22Rv1 (cell line): ENCODE results near the gene MET.

Experiments
- H3K27ac ChIP-seq: fragments of 450-650 bp; 2 replicates; pipeline ENCODE4 v1.5.1; 2017
- ZFX ChIP-seq: fragments of 450-650 bp; IDR thresholded peaks from 2 replicates; pipeline ENCODE4 v1.6.1; 2017; ENCODE audit warnings: antibody characterized with exemption, borderline replicate concordance
- TF ChIP-seq, protein P1 (sequence below): fragments of 450-650 bp; IDR thresholded peaks from 2 replicates; pipeline ENCODE4 v1.5.1; 2017; ENCODE audit warnings: mild to moderate bottlenecking

Gene MET

DNA sequence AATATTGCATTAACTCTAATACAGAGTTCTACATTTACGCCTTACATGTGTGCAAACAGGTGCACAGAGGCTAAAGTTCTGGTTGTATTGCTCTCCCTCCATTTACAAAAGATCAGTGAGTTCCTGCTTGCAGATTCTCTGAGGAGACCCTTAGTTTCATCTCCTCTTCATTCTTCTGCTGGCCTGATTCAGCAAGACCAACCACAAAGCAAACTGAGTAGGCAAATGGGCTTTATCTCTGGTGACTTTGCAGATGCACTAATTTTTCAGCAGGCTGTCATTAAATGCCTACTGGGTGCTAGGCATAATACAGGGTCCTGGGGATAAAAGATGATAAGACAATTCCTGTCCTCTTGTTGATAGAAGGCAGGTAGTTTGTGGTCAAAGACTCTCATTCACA lies 56.4 kb downstream of the MET start:
- H3K27ac ChIP-seq, result no peak overlapping the region
- TF ChIP-seq ZFX, result no peak
- TF ChIP-seq, protein P1, sequence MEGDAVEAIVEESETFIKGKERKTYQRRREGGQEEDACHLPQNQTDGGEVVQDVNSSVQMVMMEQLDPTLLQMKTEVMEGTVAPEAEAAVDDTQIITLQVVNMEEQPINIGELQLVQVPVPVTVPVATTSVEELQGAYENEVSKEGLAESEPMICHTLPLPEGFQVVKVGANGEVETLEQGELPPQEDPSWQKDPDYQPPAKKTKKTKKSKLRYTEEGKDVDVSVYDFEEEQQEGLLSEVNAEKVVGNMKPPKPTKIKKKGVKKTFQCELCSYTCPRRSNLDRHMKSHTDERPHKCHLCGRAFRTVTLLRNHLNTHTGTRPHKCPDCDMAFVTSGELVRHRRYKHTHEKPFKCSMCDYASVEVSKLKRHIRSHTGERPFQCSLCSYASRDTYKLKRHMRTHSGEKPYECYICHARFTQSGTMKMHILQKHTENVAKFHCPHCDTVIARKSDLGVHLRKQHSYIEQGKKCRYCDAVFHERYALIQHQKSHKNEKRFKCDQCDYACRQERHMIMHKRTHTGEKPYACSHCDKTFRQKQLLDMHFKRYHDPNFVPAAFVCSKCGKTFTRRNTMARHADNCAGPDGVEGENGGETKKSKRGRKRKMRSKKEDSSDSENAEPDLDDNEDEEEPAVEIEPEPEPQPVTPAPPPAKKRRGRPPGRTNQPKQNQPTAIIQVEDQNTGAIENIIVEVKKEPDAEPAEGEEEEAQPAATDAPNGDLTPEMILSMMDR, result no peak

DNA sequence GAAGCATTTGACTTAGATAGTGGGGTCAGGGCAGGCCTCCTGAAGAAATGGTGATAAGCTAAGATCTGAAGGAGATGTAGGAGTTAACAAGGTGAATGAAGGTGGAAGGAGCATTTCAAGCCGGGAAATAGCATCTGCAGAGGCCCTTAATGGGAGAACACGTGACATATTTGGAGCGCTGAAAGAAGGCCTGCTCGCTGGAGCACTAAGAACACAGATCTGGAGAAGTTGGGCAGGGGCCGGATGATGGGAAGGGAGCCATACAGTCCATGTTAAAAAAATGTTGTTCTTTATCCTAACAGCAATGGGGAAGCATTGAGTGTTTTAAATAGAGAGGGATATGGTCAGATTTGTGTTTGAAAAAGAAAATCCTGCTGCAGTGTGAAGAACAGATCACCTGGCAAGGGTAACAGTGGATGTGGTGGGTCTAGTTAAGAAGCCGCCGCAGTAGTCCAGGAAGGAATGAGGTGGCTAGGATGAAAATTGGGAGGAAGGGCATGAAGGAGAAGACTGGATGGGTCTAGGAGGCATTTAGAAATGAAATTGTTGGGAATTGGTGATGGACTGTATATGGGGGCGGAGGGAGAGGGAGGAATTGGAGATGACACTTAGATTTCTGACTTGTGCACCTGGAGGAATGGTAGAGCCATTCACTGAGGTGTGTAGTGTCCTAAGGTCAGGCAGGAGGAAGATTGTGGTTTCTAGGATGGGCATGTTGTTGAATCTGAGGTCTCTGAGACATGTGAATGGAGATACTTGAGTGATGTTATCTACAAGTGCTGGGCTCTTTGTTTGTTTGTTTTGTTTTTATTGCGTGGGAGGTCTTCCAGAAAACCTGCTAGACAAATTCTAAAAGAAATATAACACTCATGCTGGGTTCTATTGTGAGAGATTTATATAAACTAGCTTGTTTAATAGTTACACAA lies 58.4 kb downstream of the MET start:
- H3K27ac ChIP-seq, result peak overlapping the region; percentile 30
- no peak for TF ChIP-seq ZFX
- TF ChIP-seq, protein P1, result no peak

DNA sequence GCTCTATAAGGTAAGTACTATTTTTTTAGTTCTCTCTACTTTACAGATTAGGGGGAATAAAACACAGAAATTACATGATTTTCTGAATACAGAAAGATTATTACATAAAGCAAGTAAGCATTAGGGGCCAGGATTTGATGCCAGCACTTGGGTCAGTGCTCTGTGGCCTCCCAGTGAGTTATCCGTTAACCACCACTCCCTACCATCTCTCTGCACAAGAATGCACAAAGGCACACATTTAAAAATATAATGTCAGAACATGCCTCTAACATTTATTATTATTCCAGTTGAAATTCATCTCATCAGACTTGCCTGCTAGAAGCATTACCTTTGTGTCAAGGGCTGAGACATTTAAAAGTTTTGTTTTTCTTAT lies 59.0 kb downstream of the MET start:
- TF ChIP-seq, protein P1, result no peak
- TF ChIP-seq ZFX, result no peak
- peak overlapping the region; percentile 30 for H3K27ac ChIP-seq

DNA sequence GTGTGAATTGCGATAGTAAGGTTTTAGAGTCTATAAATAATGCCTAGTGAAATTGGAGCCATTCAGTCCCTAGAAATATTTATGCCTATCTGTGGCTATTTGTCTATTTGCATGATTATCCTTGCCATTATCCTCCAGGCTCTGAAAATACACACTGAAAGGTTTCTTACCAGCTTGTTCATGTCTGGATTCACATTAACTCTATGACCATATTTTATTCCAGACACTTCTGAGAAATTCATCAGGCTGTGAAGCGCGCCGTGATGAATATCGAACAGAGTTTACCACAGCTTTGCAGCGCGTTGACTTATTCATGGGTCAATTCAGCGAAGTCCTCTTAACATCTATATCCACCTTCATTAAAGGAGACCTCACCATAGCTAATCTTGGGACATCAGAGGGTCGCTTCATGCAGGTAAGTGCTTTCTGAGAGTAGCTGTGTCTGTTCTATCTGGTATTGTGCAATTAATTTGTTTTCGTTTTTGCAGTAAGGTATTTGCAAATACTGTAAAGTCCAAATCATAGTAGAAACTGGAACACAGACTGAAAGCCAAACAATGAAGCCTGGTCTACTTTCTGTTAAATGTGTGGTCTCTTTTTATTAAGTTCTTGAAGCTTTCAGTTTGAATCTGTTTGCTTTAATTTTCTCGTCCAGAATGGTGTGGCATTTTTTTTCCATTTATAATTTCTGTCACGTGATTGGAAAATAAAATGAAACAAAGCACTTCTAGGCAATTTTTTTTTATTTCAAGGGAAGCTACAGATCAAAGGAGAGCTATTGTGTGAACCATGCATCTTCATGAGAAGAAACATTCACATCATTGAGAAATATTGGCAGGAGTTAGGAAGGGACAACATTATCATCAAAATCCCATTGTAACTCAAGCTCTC lies 59.7 kb downstream of the MET start:
- H3K27ac ChIP-seq, result peak overlapping the region; percentile 30
- TF ChIP-seq, protein P1, result no peak
- TF ChIP-seq ZFX, result no peak

DNA sequence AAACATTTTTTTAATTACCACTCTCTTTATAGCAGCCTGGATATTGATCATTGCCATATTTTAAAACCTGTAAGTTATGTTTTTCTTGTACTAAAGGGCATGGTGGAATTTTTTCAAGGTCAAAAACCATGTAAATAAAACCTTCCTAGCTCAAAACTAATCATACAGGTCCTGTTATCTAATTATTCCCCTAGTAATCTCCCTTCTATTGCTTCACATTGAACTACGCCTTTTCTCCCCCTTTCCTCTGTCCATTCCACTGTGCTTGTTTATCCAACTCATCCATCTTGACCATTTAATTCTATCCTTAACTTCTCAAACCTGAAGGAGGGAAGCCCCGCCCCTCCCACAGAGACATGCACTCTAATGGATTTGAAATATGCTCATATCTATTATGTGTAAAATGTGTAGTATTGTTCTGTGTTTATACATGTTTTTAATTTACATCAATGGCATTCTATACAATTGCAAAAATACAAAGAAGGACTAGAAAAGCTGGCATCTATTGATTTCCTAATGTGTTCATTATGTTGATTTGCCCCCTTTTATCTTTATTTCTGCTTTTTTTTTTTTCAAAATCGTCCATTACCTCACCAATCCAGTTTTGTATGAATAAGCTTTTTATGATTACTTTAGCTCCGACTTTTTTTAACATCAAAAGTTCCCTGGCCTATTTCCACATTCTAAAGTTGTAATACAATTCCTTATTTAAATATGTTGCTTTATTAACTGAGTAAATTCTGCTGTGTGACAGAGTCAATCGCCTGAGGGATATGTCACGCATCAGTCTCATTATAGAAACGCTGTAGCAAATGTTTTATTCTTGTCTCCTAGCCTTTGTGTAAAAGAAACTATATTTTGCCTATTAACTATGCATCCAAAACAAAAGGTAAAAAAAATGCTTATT lies 61.0 kb downstream of the MET start:
- TF ChIP-seq, protein P1, result no peak
- TF ChIP-seq ZFX, result no peak
- no peak overlapping the region for H3K27ac ChIP-seq

DNA sequence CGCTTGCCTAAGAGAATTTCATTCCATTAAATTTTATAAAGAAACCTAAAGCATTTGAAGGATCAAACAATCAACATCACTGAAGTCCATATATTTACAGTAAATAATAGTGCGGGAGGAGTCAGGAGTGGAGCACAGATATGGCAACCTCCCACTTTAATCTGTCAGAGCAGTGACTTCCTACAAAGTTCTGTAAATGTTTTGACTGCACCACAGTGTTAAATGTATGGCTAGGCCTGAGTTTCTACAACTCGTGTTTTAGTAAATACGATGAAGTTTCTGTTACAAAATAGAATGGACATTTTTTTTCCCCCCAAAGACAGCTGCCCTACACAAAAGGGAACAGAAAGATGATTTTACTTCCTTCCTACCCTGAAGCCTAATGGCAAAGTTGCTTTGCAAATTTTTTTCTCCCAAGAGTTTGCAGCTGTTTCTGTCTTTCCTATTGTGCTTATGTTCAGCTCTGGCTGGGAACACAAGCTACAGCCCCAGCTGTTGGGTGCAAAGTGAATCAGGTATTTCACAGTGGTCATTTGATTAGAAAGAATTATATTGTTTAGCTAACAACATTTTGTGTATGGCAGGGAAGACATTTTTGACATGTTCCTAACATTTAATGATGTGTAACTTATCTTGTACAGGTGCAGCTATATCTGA lies 62.1 kb downstream of the MET start:
- TF ChIP-seq ZFX, result no peak
- TF ChIP-seq, protein P1, result no peak
- no peak overlapping the region for H3K27ac ChIP-seq
